Measurements from ENCODE around the gene TSPAN13. TPM values are rescaled to one million over a fixed set of nuclear protein-coding genes. Genes with fewer than 3 reads are reported as not detected.
A peak's percentile ranks its signal among the peaks of the same experiment; 100 is the strongest.

The TSPAN13 gene
- total and polyA plus RNA-seq, 2 of the 4 experiments (the other 2 are of a cell fraction): 3.0 to 5.0 TPM

GRCh38 chr7:16741676-16742075 lies 11.9 kb upstream of the TSPAN13 start:
- no CpG with 5 or more reads among the region's 1 CpG for WGBS, 2 experiments (ENCODE audit: extremely low coverage in 2 of 2, insufficient read length in 1 of 2)
- DNase-seq (no peak), ATAC-seq (ENCODE audit: low read depth) (no peak)
- peaks cover 6% of the 10 kb centered on the region; the same call in 1 of the 2 replicates for H3K9me1 ChIP-seq (ENCODE audit: insufficient read depth, low read length)
- H3K4ac ChIP-seq (ENCODE audit: low read depth, low read length): peak overlapping the region; percentile 57
- H2AFZ ChIP-seq (replicated peaks; ENCODE audit: low read length, poor library complexity): no peak overlapping the region
- peak overlapping the region; percentile 56; the same call in 2 of the 3 replicates for H2BK15ac ChIP-seq (ENCODE audit: low read depth, low read length)
- no peaks in the 10 kb centered on the region for H3K27me3 ChIP-seq (ENCODE audit: control insufficient read depth, insufficient read depth, low read length)
- no peaks in the 10 kb centered on the region for H3K36me3 ChIP-seq (ENCODE audit: control insufficient read depth, insufficient read depth, low read length)
- peaks cover 3% of the 10 kb centered on the region for H3K4me1 ChIP-seq (ENCODE audit: control insufficient read depth, insufficient read depth, low read length)
- TF ChIP-seq NFE2L2 (IDR thresholded peaks at IDR 0.05; ENCODE audit: low read depth, low read length) (no peak), RCOR1 (IDR thresholded peaks at IDR 0.05; ENCODE audit: insufficient replicate concordance, low read length) (no peak), MXI1 (IDR thresholded peaks at IDR 0.05; ENCODE audit: borderline replicate concordance, low read depth, low read length) (no peak), ELK1 (IDR thresholded peaks at IDR 0.05; ENCODE audit: borderline replicate concordance, low read depth, low read length) (no peak), MAZ (IDR thresholded peaks at IDR 0.05; ENCODE audit: borderline replicate concordance, low read depth, low read length) (no peak), SMC3 (IDR thresholded peaks at IDR 0.05; ENCODE audit: low read depth, low read length) (no peak), RFX5 (IDR thresholded peaks at IDR 0.05; ENCODE audit: low read depth, low read length) (no peak), CHD1 (IDR thresholded peaks at IDR 0.05; ENCODE audit: low read depth, low read length) (no peak), FOS (IDR thresholded peaks at IDR 0.05; ENCODE audit: low read depth, low read length) (no peak), USF2 (IDR thresholded peaks at IDR 0.05; ENCODE audit: low read depth, low read length) (no peak), RAD21 (IDR thresholded peaks at IDR 0.05; ENCODE audit: low read length) (no peak), POLR2A (IDR thresholded peaks at IDR 0.05; ENCODE audit: low read depth, low read length) (no peak), CEBPB (IDR thresholded peaks at IDR 0.05; ENCODE audit: low read depth, low read length) (no peak)
- TF ChIP-seq, protein P1, sequence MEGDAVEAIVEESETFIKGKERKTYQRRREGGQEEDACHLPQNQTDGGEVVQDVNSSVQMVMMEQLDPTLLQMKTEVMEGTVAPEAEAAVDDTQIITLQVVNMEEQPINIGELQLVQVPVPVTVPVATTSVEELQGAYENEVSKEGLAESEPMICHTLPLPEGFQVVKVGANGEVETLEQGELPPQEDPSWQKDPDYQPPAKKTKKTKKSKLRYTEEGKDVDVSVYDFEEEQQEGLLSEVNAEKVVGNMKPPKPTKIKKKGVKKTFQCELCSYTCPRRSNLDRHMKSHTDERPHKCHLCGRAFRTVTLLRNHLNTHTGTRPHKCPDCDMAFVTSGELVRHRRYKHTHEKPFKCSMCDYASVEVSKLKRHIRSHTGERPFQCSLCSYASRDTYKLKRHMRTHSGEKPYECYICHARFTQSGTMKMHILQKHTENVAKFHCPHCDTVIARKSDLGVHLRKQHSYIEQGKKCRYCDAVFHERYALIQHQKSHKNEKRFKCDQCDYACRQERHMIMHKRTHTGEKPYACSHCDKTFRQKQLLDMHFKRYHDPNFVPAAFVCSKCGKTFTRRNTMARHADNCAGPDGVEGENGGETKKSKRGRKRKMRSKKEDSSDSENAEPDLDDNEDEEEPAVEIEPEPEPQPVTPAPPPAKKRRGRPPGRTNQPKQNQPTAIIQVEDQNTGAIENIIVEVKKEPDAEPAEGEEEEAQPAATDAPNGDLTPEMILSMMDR (conservative IDR thresholded peaks at IDR 0.05; ENCODE audit: low read depth, low read length): no peak
- peak overlapping the region; percentile 70 for H2AK5ac ChIP-seq (ENCODE audit: low read depth, low read length)
- ChIA-PET CTCF (no interaction called here), POLR2A (ENCODE audit: unreplicated experiment) (interaction anchor here (0.6 kb wide), 1 partner anchor 15 kb away, joined by 3 read pairs; no protein-coding TSS in a partner anchor)
- peak overlapping the region; percentile 62 for H2BK120ac ChIP-seq (ENCODE audit: low read depth, low read length)
- peak overlapping the region; percentile 43 for H4K91ac ChIP-seq (ENCODE audit: insufficient read depth, low read depth, low read length)
- H3K79me1 ChIP-seq (ENCODE audit: low read depth in 1 of 2, low read length in 2 of 2): no peaks in the 10 kb centered on the region
- dilution Hi-C loops (cut with HindIII; ENCODE audit: low sequenced_read_pairs, unreplicated experiment): no loop called here
- H2BK5ac ChIP-seq (ENCODE audit: low read depth, low read length, poor library complexity, severe bottlenecking): peak overlapping the region; percentile 3
- in situ Hi-C loops (cut with MboI; ENCODE audit: low sequenced_read_pairs): no loop called here
- no peaks in the 10 kb centered on the region for H4K20me1 ChIP-seq (ENCODE audit: insufficient read depth, low read length)
- H3K9me3 ChIP-seq (ENCODE audit: control insufficient read depth, insufficient read depth, low read length): no peaks in the 10 kb centered on the region
- H3K18ac ChIP-seq (ENCODE audit: low read depth, low read length): no peak overlapping the region
- H3K9ac ChIP-seq (ENCODE audit: low read depth, low read length): no peak overlapping the region
- H4K8ac ChIP-seq (ENCODE audit: low read depth in 2 of 2, low read length in 2 of 2): peak overlapping the region in 1 of 2 experiments; percentile 15; a peak in 2 of 4 replicates
- H2BK20ac ChIP-seq (ENCODE audit: low read depth, low read length): peak overlapping the region; percentile 53
- H2AK9ac ChIP-seq (replicated peaks; ENCODE audit: low read depth, low read length, poor library complexity): no peak overlapping the region
- no peak overlapping the region for H3K27ac ChIP-seq (ENCODE audit: insufficient read depth, low read length)
- H3K4me2 ChIP-seq (ENCODE audit: low read depth, low read length): no peak overlapping the region
- no peak overlapping the region; the same call in 1 of the 2 replicates for H4K5ac ChIP-seq (ENCODE audit: low read depth, low read length)
- no peak overlapping the region for H3K4me3 ChIP-seq (ENCODE audit: insufficient read depth, low read depth, low read length)
- intact Hi-C loops (cut with micrococcal nuclease): no loop called here
- peak overlapping the region; percentile 22; the same call in 1 of the 2 replicates for H3K14ac ChIP-seq (replicated peaks; ENCODE audit: low read depth, low read length)
- BruUV-seq (replicated peaks): no TSS peak
- H3K23ac ChIP-seq (ENCODE audit: low read depth, low read length): peak overlapping the region; percentile 38; the same call in 1 of the 2 replicates
- no peak overlapping the region for H3K56ac ChIP-seq (ENCODE audit: extremely low read depth, insufficient read depth, low read length)
